GM23338 (cell line): ENCODE results near the gene PCSK4.

ENCODE experiments used
- CREB1 ChIP-seq: fragments of 250-450 bp; sonication (Bioruptor Pico); IDR thresholded peaks from 2 replicates; pipeline ENCODE4 v1.5.0; 2020; ENCODE audit warnings: low read depth, mild to moderate bottlenecking, moderate library complexity
- CTCF ChIP-seq, 2 experiments: fragments of 200-600 bp in 1 of 2; sonication (generic) in 1 of 2; conservative IDR thresholded peaks; 2 replicates each; pipeline versions ENCODE4 v1.5.1 to v1.6.1; 2016 to 2017; ENCODE audit warnings: antibody characterized with exemption in 2 of 2, low read depth in 2 of 2, mild to moderate bottlenecking in 2 of 2, moderate library complexity in 1 of 2
- EZH2 ChIP-seq: fragments of 200-600 bp; sonication (generic); IDR thresholded peaks from one replicate; pipeline ENCODE4 v1.8.0; 2017; ENCODE audit warnings: antibody characterized with exemption, mild to moderate bottlenecking, low read depth; ENCODE audit not compliant: unreplicated experiment
- EZH2phosphoT487 ChIP-seq: fragments of 200-600 bp; sonication (generic); IDR thresholded peaks from one replicate; pipeline ENCODE4 v1.8.1; 2018; ENCODE audit warnings: antibody characterized with exemption; ENCODE audit not compliant: unreplicated experiment
- NANOG ChIP-seq: IDR thresholded peaks from 2 replicates; pipeline ENCODE4 v1.6.1; 2016; ENCODE audit warnings: antibody characterized with exemption, borderline replicate concordance
- POLR2AphosphoS5 ChIP-seq: IDR thresholded peaks from 2 replicates; pipeline ENCODE4 v1.6.1; 2016; ENCODE audit warnings: antibody characterized with exemption, low read depth
- REST ChIP-seq: IDR thresholded peaks from one replicate; pipeline ENCODE4 v1.6.1; 2018; ENCODE audit warnings: antibody characterized with exemption; ENCODE audit not compliant: unreplicated experiment

GRCh38 chr19:1508507-1508856 lies 18.3 kb upstream of the PCSK4 start:
- TF ChIP-seq EZH2 = no peak
- no peak for TF ChIP-seq CTCF (conservative IDR thresholded peaks at IDR 0.05; ENCODE audit: low read depth in 2 of 2)
- no peak for TF ChIP-seq POLR2AphosphoS5
- no peak for TF ChIP-seq EZH2phosphoT487
- TF ChIP-seq NANOG = no peak
- no peak for TF ChIP-seq REST
- TF ChIP-seq CREB1 (CRISPR knock-in tag) = no peak
